K562 (cell line): ENCODE results near the gene AKT3.

Experiments used
- EZH2 ChIP-seq: IDR thresholded peaks from 2 replicates; pipeline ENCODE4 v1.6.1; 2012; ENCODE audit warnings: low read depth, mild to moderate bottlenecking, inconsistent platforms, low read length, borderline replicate concordance
- JUND ChIP-seq, 2 experiments: IDR thresholded peaks; 2 replicates in 1 of 2; 3 replicates in 1 of 2; pipeline ENCODE4 v1.6.1; 2011; ENCODE audit warnings: borderline replicate concordance in 2 of 2, low read depth in 2 of 2, low read length in 2 of 2, improper control_type of control experiment in 1 of 2, missing biosample characterization in 1 of 2, missing genetic modification characterization in 1 of 2, missing genetic modification reagents in 1 of 2
- POLR2AphosphoS5 ChIP-seq: IDR thresholded peaks from 2 replicates; pipeline ENCODE4 v1.6.1; 2011; ENCODE audit warnings: mild to moderate bottlenecking, low read depth, low read length, moderate library complexity; ENCODE audit not compliant: control insufficient read depth, insufficient read depth
- TF ChIP-seq, protein P1 (sequence below), 3 experiments: IDR thresholded peaks in 2 of 3; conservative IDR thresholded peaks in 1 of 3; 2 replicates each; pipeline ENCODE4 v1.5.1; 2011 to 2012; ENCODE audit warnings: low read length in 3 of 3, mild to moderate bottlenecking in 3 of 3, control low read depth in 2 of 3, improper control_type of control experiment in 1 of 3, inconsistent platforms in 1 of 3, low read depth in 1 of 3, mixed read lengths in 1 of 3, moderate library complexity in 1 of 3; ENCODE audit not compliant: insufficient read depth in 2 of 3
- TF ChIP-seq, protein P2 (sequence below), 2 experiments: fragments of 450-650 bp; formaldehyde crosslinking in 1 of 2; IDR thresholded peaks; 2 replicates each; pipeline versions ENCODE4 v1.4.0 to v1.6.1; 2014 to 2020; ENCODE audit warnings: mild to moderate bottlenecking in 2 of 2, borderline replicate concordance in 1 of 2, low read depth in 1 of 2

DNA sequence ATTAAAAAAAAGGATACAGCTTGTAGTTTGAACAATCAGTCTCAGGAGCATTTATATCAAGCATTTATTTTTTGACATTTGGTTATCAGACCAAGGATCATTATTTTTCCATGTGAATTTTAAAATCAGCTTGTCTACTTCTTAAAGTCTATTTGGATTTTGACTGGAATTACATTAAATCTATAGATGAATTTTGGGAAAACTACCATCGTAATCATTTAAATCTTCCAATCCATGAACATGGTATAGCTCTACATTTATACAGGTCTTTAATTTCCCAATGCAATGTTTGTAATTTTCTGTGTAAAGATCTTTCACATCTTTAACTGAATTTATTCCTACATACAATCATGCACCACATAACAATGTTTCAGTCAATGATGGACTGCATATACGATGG lies 203.2 kb downstream of the AKT3 start:
- no peak for TF ChIP-seq POLR2AphosphoS5
- no peak for TF ChIP-seq JUND (IDR thresholded peaks at IDR 0.05; ENCODE audit: borderline replicate concordance, low read depth, low read length)
- TF ChIP-seq JUND (tag; IDR thresholded peaks at IDR 0.05; ENCODE audit: borderline replicate concordance, low read depth, low read length), result no peak
- TF ChIP-seq, protein P1, sequence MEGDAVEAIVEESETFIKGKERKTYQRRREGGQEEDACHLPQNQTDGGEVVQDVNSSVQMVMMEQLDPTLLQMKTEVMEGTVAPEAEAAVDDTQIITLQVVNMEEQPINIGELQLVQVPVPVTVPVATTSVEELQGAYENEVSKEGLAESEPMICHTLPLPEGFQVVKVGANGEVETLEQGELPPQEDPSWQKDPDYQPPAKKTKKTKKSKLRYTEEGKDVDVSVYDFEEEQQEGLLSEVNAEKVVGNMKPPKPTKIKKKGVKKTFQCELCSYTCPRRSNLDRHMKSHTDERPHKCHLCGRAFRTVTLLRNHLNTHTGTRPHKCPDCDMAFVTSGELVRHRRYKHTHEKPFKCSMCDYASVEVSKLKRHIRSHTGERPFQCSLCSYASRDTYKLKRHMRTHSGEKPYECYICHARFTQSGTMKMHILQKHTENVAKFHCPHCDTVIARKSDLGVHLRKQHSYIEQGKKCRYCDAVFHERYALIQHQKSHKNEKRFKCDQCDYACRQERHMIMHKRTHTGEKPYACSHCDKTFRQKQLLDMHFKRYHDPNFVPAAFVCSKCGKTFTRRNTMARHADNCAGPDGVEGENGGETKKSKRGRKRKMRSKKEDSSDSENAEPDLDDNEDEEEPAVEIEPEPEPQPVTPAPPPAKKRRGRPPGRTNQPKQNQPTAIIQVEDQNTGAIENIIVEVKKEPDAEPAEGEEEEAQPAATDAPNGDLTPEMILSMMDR (IDR thresholded peaks at IDR 0.05 in 2 of 3, conservative IDR thresholded peaks at IDR 0.05 in 1 of 3; ENCODE audit: insufficient read depth in 2 of 3, low read depth in 1 of 3, low read length in 3 of 3), result no peak
- TF ChIP-seq EZH2, result no peak
- TF ChIP-seq, protein P2, sequence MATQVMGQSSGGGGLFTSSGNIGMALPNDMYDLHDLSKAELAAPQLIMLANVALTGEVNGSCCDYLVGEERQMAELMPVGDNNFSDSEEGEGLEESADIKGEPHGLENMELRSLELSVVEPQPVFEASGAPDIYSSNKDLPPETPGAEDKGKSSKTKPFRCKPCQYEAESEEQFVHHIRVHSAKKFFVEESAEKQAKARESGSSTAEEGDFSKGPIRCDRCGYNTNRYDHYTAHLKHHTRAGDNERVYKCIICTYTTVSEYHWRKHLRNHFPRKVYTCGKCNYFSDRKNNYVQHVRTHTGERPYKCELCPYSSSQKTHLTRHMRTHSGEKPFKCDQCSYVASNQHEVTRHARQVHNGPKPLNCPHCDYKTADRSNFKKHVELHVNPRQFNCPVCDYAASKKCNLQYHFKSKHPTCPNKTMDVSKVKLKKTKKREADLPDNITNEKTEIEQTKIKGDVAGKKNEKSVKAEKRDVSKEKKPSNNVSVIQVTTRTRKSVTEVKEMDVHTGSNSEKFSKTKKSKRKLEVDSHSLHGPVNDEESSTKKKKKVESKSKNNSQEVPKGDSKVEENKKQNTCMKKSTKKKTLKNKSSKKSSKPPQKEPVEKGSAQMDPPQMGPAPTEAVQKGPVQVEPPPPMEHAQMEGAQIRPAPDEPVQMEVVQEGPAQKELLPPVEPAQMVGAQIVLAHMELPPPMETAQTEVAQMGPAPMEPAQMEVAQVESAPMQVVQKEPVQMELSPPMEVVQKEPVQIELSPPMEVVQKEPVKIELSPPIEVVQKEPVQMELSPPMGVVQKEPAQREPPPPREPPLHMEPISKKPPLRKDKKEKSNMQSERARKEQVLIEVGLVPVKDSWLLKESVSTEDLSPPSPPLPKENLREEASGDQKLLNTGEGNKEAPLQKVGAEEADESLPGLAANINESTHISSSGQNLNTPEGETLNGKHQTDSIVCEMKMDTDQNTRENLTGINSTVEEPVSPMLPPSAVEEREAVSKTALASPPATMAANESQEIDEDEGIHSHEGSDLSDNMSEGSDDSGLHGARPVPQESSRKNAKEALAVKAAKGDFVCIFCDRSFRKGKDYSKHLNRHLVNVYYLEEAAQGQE (IDR thresholded peaks at IDR 0.05; ENCODE audit: borderline replicate concordance), result no peak
- TF ChIP-seq, protein P2 (CRISPR knock-in tag; IDR thresholded peaks at IDR 0.05; ENCODE audit: low read depth), result no peak
